ENCODE results near the gene ZNF775. TPM values are rescaled to one million over a fixed set of nuclear protein-coding genes. Genes with fewer than 3 reads are reported as not detected.

Gene ZNF775
- total and polyA plus RNA-seq, 5 donors, result 4.5 to 6.5 (median 5.7) TPM

DNA sequence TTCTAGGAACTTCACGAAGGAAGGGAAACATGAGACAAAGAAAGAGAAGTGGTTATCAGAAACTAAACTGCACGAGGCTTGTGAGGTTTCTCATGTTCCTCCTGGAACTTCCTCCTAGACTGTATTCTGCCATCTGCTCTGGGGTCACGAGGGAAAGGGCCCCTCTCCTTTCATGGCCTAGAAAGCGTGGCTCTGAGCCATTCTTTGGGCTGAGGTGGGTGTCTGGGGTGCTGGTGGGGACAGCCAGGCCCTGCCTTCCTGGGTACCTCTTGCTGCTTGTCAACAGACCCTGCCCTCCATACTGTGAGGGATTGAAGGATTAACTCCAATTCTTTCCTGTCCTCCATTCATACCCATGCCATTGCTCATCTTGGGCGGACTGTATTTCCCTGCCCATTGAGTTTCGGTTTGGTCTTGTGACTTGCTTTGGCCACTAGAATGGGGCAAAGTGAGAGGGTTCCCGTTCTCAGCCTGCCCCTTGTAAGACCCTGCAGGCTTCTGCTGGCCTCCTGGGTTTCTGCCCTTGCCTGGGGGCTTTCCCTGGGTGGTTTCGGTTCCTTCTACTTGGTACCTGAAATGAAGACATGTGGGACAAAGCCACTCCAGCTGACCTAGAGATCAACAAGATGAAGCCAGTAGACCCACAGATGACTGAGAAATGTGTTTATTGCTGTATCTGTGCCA lies 56.4 kb downstream of the ZNF775 start:
- ATAC-seq (peak in 1 of 2 donors; percentile 36), DNase-seq (no peak)
- intact Hi-C loops (cut with DNase I), result no loop called here
- Histone ChIP-seq H3K9me3 (ENCODE audit: control insufficient read depth, low read length) (no peaks in the 10 kb centered on the region), H3K27me3 (ENCODE audit: control insufficient read depth, insufficient read depth) (no peaks in the 10 kb centered on the region), H3K4me3 (ENCODE audit: low read length) (no peak overlapping the region), H3K27ac (ENCODE audit: low read length) (no peak overlapping the region), H3K4me1 (ENCODE audit: control insufficient read depth, insufficient read depth, low read length) (no peaks in the 10 kb centered on the region)
- WGBS, result 70% methylated on average over 8 of the region's 8 CpGs

DNA sequence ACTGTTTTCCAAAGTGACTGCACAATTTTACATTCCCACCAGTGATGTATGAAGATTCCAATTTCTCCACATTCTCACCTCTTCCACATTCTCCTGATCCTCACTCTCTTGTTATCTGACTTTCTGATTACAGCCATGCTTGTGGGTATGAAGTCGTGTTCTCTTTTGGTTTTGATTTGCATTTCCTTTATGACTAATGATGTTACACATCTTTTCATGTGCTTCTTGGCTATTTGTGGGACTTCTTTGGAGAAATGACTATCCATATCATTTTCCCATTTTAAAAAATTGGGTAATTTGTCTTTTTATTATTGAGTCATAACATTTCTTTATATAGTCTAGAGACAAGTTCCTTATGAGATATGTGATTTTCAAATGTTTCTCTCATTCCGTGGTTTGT lies 60.8 kb downstream of the ZNF775 start:
- no peak for ATAC-seq
- no peak for DNase-seq
- intact Hi-C loops (cut with DNase I), result no loop called here
- H3K27me3 ChIP-seq (ENCODE audit: control insufficient read depth, insufficient read depth), result no peaks in the 10 kb centered on the region
- H3K27ac ChIP-seq (ENCODE audit: low read length), result no peak overlapping the region
- H3K4me3 ChIP-seq (ENCODE audit: low read length), result no peak overlapping the region
- no peaks in the 10 kb centered on the region for H3K4me1 ChIP-seq (ENCODE audit: control insufficient read depth, insufficient read depth, low read length)
- 54% methylated on average over 2 of the region's 2 CpGs for WGBS
- peaks cover 3% of the 10 kb centered on the region for H3K9me3 ChIP-seq (ENCODE audit: control insufficient read depth, low read length)

DNA sequence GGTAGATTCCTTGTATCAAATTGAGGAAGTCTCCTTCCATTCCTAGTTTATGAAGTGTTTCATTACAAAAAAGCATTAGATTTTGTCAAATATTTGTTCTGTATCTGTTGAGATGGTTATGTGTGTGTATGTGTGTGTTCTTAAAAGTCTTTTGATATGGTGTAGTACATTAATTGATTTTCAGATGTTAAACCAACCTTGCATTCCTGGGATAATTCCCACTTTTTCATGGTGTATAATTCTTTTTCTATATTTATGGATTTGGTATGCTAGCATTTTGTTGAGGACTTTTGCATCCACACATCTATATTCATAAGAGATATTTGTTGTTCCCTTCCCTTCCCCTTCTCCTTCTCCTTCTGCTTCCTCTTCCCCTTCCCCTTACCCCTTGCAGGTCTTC lies 62.4 kb downstream of the ZNF775 start:
- H3K9me3 ChIP-seq (ENCODE audit: control insufficient read depth, low read length), result peaks cover 3% of the 10 kb centered on the region
- H3K4me3 ChIP-seq (ENCODE audit: low read length), result no peak overlapping the region
- H3K27me3 ChIP-seq (ENCODE audit: control insufficient read depth, insufficient read depth), result no peaks in the 10 kb centered on the region
- DNase-seq, result no peak
- H3K4me1 ChIP-seq (ENCODE audit: control insufficient read depth, insufficient read depth, low read length), result no peaks in the 10 kb centered on the region
- H3K27ac ChIP-seq (ENCODE audit: low read length), result no peak overlapping the region
- intact Hi-C loops (cut with DNase I), result no loop called here
- ATAC-seq, result no peak

DNA sequence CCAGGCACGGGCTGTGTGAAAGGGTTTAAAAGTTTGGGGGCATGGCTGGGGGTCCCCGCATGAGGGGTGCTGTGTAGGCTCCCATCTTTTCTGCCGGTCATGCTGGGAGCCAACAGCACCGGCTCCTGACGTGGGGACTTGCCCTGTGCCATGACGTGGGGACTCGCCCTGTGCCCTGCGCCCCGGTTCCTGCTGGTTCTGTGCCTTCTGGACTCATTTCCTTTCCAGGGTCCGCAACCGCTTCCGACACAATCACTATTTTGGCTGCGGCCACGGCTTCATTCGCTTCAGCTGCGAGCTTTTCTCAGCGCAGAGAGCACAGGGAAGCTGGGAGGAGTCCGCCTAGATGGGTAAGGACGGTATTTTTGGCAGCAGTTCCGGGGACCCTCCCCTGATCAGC lies 63.7 kb downstream of the ZNF775 start:
- intact Hi-C loops (cut with DNase I), result no loop called here
- ATAC-seq, result no peak
- H3K27ac ChIP-seq (ENCODE audit: low read length), result no peak overlapping the region
- WGBS, result 97% methylated on average over 20 of the region's 20 CpGs
- no peak for DNase-seq
- no peaks in the 10 kb centered on the region for H3K27me3 ChIP-seq (ENCODE audit: control insufficient read depth, insufficient read depth)
- H3K9me3 ChIP-seq (ENCODE audit: control insufficient read depth, low read length), result peaks cover 3% of the 10 kb centered on the region
- no peaks in the 10 kb centered on the region for H3K4me1 ChIP-seq (ENCODE audit: control insufficient read depth, insufficient read depth, low read length)
- no peak overlapping the region for H3K4me3 ChIP-seq (ENCODE audit: low read length)

DNA sequence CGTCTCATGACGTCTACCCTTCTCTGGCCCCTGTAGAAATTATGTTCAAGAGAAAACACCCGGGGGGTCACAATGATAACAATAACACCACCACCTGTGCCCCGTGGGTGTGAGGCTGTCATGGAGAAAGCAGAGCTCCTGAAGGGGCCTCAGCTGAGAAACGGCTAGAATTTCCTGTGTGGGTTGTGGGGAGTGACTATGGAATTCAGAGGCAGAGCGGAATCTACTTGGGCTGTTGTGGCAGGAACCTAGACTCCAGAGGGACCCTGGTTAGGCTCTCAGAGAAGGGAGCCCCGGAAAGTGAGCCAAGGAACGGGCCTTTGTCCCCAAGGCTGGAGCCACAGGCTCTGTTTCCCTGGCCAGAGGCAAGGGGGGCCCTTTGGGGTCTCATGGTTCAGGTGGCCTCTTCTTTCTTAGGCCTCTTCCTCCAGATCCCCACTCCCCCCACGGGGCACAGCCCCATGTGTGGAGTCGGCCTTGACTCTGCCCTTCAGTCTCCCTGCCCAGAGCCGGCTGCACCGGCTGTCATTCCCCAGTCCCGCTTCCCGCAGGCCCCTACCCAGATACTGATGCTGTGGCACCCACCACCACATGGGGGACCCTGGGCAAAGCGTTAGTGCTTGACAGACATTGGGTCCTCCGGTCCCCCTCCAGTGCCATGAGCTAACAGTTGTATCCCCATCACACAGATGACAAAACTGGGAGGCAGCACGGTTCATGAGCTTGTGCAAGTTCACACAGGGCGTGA lies 64.8 kb downstream of the ZNF775 start:
- WGBS, result 81% methylated on average over 18 of the region's 18 CpGs
- Histone ChIP-seq H3K4me1 (ENCODE audit: control insufficient read depth, insufficient read depth, low read length) (no peaks in the 10 kb centered on the region), H3K9me3 (ENCODE audit: control insufficient read depth, low read length) (peaks cover 3% of the 10 kb centered on the region), H3K27me3 (ENCODE audit: control insufficient read depth, insufficient read depth) (no peaks in the 10 kb centered on the region), H3K27ac (ENCODE audit: low read length) (no peak overlapping the region), H3K4me3 (ENCODE audit: low read length) (no peak overlapping the region)
- intact Hi-C loops (cut with DNase I), result no loop called here
- ATAC-seq (no peak), DNase-seq (no peak)

DNA sequence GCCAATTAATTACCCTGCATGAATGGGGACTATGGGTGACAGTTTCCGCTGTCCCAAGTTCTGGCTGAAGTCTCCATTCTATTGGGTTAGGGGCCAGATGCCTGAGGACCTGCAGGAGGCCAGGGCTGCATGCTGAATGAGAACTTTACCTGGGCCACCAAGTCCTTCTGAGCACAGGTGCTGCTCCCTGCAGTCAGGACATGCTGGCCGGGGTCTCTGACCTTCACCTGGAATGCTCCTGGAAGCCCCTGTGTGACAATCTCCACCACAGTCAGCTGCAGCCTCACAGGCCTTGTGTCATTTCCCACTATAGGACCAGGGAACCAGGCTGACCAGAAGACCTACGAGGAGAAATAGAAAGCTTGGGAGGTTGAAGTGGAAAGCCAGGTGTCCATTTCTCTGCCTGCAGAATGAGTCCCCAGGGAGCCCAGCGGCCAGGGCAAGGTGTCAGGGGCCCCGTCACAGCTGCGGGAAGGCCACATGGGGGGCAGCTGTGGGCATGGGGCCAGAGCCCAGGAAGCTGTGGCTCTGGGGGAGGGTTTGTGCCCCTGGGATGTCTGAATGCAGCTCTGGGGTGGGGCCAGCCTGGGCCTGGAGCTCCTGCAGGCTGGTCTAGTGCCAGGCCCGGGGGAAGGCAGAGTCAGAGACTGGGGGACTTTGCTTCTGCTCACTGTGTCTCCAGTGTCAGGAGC lies 65.7 kb downstream of the ZNF775 start:
- Histone ChIP-seq H3K4me3 (ENCODE audit: low read length) (no peak overlapping the region), H3K27me3 (ENCODE audit: control insufficient read depth, insufficient read depth) (no peaks in the 10 kb centered on the region), H3K4me1 (ENCODE audit: control insufficient read depth, insufficient read depth, low read length) (peaks cover 3% of the 10 kb centered on the region), H3K27ac (ENCODE audit: low read length) (no peak overlapping the region), H3K9me3 (ENCODE audit: control insufficient read depth, low read length) (peaks cover 3% of the 10 kb centered on the region)
- ATAC-seq (no peak), DNase-seq (no peak)
- WGBS, result 81% methylated on average over 7 of the region's 7 CpGs
- intact Hi-C loops (cut with DNase I), result loop anchor here in 2 of 4 donors (5.0 kb wide), 1 partner anchor 312 kb away; no protein-coding TSS in a partner anchor

DNA sequence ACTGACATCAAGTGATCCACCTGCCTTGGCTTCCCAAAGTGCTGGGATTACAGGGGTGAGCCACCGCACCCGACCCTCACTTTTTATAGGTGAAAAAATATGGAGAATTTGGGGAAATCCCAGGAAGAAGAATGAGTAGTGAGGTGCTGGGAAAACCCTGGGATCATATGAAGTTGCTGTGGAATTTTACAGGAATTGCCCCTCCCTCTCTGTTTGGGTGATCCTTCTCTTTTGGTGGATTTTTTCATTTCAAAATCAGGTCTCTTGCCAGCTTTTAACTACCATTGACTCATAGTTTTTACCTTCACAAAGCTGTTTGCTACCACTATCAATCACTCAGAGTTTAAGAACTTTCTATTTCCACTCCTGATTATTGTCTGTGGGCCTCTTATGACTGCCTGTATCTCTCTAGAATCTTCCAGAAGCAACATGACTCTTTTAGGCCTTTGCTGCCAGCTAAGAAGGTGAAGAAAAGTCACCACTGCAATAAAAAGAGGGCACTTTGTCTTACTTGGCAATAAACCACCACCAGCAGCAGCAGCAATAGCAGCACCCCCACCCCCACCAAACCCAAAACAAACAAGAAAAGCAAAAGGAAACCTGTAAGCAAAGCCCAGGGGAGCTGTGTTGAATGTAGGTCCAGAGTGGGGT lies 67.3 kb downstream of the ZNF775 start:
- no peak for DNase-seq
- Histone ChIP-seq H3K27ac (ENCODE audit: low read length) (no peak overlapping the region), H3K4me1 (ENCODE audit: control insufficient read depth, insufficient read depth, low read length) (peaks cover 3% of the 10 kb centered on the region), H3K4me3 (ENCODE audit: low read length) (no peak overlapping the region), H3K27me3 (ENCODE audit: control insufficient read depth, insufficient read depth) (no peaks in the 10 kb centered on the region), H3K9me3 (ENCODE audit: control insufficient read depth, low read length) (peaks cover 3% of the 10 kb centered on the region)
- 92% methylated on average over 2 of the region's 2 CpGs for WGBS
- intact Hi-C loops (cut with DNase I), result loop anchor here in 2 of 4 donors (5.0 kb wide), 1 partner anchor 311 kb away; no protein-coding TSS in a partner anchor
- no peak for ATAC-seq

Other genes with a start within 250 kb of the ZNF775 start
- 1 to 10 TPM; 5.7 to 8.0 (median 6.2) TPM for gene LRRC61, start 56.0 kb upstream of the ZNF775 start, total RNA-seq
- gene LRRC61, start 56.0 kb upstream of the ZNF775 start, polyA plus RNA-seq, result 4.4 TPM
- 1 to 10 TPM; 4.5 to 7.4 (median 5.5) TPM for gene ACTR3C, start 55.8 kb upstream of the ZNF775 start, total RNA-seq
- 4.2 TPM for gene ACTR3C, start 55.8 kb upstream of the ZNF775 start, polyA plus RNA-seq
- 100 to 1,000 TPM; 111 to 195 (median 174) TPM for gene RARRES2, start 37.7 kb upstream of the ZNF775 start, total RNA-seq
- 193 TPM for gene RARRES2, start 37.7 kb upstream of the ZNF775 start, polyA plus RNA-seq
- gene REPIN1, start 10.5 kb upstream of the ZNF775 start, total RNA-seq, result 100 to 1,000 TPM in 3 of 4 donors, 10 to 100 TPM in 1; 98.2 to 116 (median 107) TPM
- 70.6 TPM for gene REPIN1, start 10.5 kb upstream of the ZNF775 start, polyA plus RNA-seq
- 10 to 100 TPM; 11.4 to 21.0 (median 12.4) TPM for gene GIMAP8, start 71.3 kb downstream of the ZNF775 start, total RNA-seq
- gene GIMAP8, start 71.3 kb downstream of the ZNF775 start, polyA plus RNA-seq, result 12.2 TPM
- gene GIMAP7, start 135.5 kb downstream of the ZNF775 start, total RNA-seq, result 10 to 100 TPM; 13.7 to 25.5 (median 14.0) TPM
- 36.1 TPM for gene GIMAP7, start 135.5 kb downstream of the ZNF775 start, polyA plus RNA-seq
- 10 to 100 TPM; 20.2 to 44.8 (median 24.8) TPM for gene GIMAP4, start 188.1 kb downstream of the ZNF775 start, total RNA-seq
- gene GIMAP4, start 188.1 kb downstream of the ZNF775 start, polyA plus RNA-seq, result 31.3 TPM

All from right cardiac atrium (tissue), 5 donors.